Measurements from ENCODE around the gene NAA80. TPM values are rescaled to one million over a fixed set of nuclear protein-coding genes. Genes with fewer than 3 reads are reported as not detected.
A peak's percentile ranks its signal among the peaks of the same experiment; 100 is the strongest.

NAA80 gene
- total RNA-seq, 1 donor from 2014 or later, result 10.7 TPM

DNA sequence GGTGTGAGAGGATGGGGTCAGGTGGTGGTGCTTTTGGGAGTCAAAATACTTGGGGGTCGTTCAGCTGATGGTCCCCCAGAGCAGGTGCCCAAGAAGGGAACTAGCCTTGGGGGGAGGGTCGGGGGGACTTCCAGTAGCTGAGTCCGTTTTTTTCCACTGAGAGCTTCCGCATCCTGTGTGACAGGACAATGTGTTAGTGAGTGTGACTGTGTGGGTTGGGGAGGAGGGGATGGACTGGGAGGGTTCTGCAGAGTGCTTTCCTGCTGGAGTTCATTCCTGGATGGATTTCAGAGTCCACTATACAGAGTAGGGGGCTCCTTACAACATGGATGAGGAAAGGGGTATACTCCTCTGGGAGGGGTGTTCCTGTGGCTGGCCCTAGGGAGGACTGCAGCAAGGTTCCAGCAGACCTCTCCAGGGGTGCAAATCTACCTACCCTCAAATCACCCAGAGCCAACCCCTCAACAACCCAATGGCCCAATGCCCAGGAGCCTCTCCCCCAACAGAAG is 23.9 kb upstream of the NAA80 start:
- Mint-ChIP-seq H3K9me3 (no peaks in the 10 kb centered on the region), H3K36me3 (ENCODE audit: low read depth) (peaks cover 13% of the 10 kb centered on the region), H3K27ac (ENCODE audit: unreplicated experiment) (no peak overlapping the region), H3K4me3 (peak overlapping the region; percentile 94), H3K27me3 (ENCODE audit: low read depth) (no peaks in the 10 kb centered on the region), H3K4me1 (peaks cover 58% of the 10 kb centered on the region)
- DNase-seq (ENCODE audit: low read depth, low spot score), result no peak
- no peak for TF ChIP-seq CTCF (conservative IDR thresholded peaks at IDR 0.05)

DNA sequence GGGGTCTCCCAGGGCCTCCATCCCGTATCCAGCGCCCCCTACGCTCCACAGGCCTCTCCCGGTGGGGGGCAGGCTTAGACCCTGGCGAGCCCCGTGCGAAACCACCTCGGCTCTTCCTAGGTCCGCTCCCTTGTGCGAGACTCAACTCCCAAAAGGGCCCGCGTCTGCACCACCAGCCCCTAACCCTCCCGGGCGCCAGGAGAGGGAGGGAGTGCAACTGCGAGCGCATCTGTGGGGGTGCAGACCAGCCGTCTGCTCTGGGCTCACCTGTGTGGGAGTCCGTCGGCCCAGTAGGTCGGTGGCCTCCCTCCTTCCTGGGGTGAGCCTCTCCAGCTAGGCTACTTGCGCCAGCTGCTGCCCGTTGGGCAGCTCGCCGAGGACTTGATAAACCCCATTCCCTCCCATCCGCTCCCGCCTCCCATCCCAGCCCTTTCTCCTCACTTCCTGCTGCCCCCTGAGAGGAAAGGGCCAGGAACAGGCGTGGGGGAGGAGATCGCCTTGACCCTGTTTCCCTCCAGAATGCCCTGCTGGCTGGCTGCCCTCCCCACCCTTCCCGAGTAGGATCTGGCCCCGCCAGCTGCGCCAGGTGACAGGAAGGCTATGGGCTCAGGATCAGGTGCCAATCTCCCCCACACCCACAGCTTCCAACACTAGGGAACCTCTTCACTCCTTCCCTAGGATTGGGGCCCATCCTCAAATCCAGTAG is 23.3 kb upstream of the NAA80 start, which contains the start of gene HYAL2:
Gene HYAL2, minus strand, starts transcription at position 360 of the 706 bp plus-strand sequence. CDS start 2,256 bp downstream, outside the sequence.
- Mint-ChIP-seq H3K36me3 (ENCODE audit: low read depth) (peaks cover 10% of the 10 kb centered on the region), H3K9me3 (no peaks in the 10 kb centered on the region), H3K27ac (ENCODE audit: unreplicated experiment) (peak within 1 kb of the TSS; percentile 100), H3K4me3 (peak within 1 kb of the TSS; percentile 94), H3K4me1 (peaks cover 56% of the 10 kb centered on the region), H3K27me3 (ENCODE audit: low read depth) (no peaks in the 10 kb centered on the region)
- no peak for DNase-seq (ENCODE audit: low read depth, low spot score)
- TF ChIP-seq CTCF (conservative IDR thresholded peaks at IDR 0.05), result no peak

GRCh38 chr3:50322115-50322385 is 22.8 kb upstream of the NAA80 start:
- Mint-ChIP-seq H3K4me1 (peaks cover 53% of the 10 kb centered on the region), H3K27ac (ENCODE audit: unreplicated experiment) (peak overlapping the region; percentile 100), H3K9me3 (no peaks in the 10 kb centered on the region), H3K27me3 (ENCODE audit: low read depth) (no peaks in the 10 kb centered on the region), H3K4me3 (peak overlapping the region; percentile 94), H3K36me3 (ENCODE audit: low read depth) (peaks cover 10% of the 10 kb centered on the region)
- no peak for DNase-seq (ENCODE audit: low read depth, low spot score)
- no peak for TF ChIP-seq CTCF (conservative IDR thresholded peaks at IDR 0.05)

DNA sequence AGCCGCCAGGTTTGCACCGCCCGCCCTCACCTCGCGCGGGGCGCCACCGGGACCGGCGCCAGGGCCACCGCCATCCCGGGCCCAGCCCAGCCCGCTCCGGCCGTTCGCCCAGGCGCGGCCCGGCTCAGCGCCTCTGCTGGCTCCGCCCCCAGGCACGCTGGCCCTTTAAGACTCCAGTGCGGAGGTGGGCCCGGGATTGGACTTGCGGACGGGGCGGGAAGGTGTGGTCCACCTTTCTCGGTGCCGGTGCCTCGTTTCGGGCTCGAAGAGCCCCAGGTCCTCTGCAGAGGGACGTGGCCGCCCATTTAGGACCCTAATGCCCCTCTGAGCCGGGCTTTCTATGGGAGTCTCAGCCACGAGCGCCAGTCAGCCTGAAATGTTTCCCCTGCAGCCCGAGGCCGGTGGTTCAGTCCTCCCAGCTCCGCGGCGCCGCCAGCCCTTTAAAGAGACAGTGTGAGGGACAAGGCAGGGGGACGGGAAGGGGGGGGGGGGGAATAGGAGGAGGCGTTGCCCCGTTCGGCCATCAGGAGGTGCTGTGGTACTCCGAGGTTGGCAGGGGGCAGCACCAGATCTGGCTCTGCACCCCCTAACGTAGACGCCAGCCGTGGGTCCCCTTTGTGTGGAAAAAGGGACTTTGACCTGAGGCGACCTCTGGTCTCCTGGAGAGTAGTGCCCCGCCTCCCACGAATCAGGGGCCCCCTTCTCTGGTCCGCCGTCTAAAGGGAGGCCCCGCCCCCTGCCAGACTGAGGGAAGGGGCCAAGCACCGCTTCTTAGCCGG is 22.3 kb upstream of the NAA80 start:
- H3K4me3 Mint-ChIP-seq, result peak overlapping the region; percentile 94
- peak; percentile 85 for DNase-seq (ENCODE audit: low read depth, low spot score)
- H3K27ac Mint-ChIP-seq (ENCODE audit: unreplicated experiment), result peak overlapping the region; percentile 100
- TF ChIP-seq CTCF (conservative IDR thresholded peaks at IDR 0.05), result peak; percentile 73
- no peaks in the 10 kb centered on the region for H3K27me3 Mint-ChIP-seq (ENCODE audit: low read depth)
- H3K4me1 Mint-ChIP-seq, result peaks cover 53% of the 10 kb centered on the region
- peaks cover 12% of the 10 kb centered on the region for H3K36me3 Mint-ChIP-seq (ENCODE audit: low read depth)
- H3K9me3 Mint-ChIP-seq, result no peaks in the 10 kb centered on the region

- Mint-ChIP-seq H3K27me3 (ENCODE audit: low read depth) (no peaks in the 10 kb centered on the region), H3K4me1 (peaks cover 53% of the 10 kb centered on the region), H3K27ac (ENCODE audit: unreplicated experiment) (peak overlapping the region; percentile 96), H3K36me3 (ENCODE audit: low read depth) (peaks cover 16% of the 10 kb centered on the region), H3K4me3 (peak overlapping the region; percentile 99), H3K9me3 (no peaks in the 10 kb centered on the region)
- DNase-seq (ENCODE audit: low read depth, low spot score), result peak; percentile 76
- no peak for TF ChIP-seq CTCF (conservative IDR thresholded peaks at IDR 0.05)
Measured at GRCh38 chr3:50320853-50321335, 21.7 kb upstream of the NAA80 start.

Measured in neural crest cell (in vitro differentiated cells).